Measurements from ENCODE around the gene PAXX.

DNA sequence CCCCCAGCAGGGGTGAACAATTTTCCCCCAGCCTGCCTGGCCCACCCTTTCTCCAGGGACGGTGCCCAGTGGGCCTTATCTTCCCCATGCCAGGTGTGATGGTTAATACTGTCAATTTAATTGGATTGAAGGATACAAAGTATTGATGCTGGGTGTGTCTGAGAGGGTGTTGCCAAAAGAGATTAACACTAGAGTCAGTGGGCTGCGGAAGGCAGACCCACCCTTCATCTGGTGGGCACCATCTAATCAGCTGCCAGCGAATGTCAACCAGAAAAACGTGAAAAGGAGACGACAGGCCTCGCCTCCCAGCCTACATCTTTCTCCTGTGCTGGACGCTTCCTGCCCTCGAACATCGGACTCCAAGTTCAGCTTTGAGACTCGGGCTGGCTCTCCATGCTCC is 45.3 kb downstream of the PAXX start:
- TF ChIP-seq EZH2 (IDR thresholded peaks at IDR 0.05; ENCODE audit: borderline replicate concordance, low read depth, low read length, severe bottlenecking) (no peak), CTCF (IDR thresholded peaks at IDR 0.05; ENCODE audit: borderline replicate concordance, extremely low read depth, low read length, poor library complexity, severe bottlenecking) (no peak)
